NB4 (cell line): ENCODE measurements around the gene RADIL.

Source experiments
- MYC ChIP-seq: IDR thresholded peaks from 2 replicates; pipeline ENCODE4 v1.6.1; 2011; ENCODE audit warnings: low read depth, low read length
- POLR2A ChIP-seq: IDR thresholded peaks from 2 replicates; pipeline ENCODE4 v1.6.1; 2011; ENCODE audit warnings: mild to moderate bottlenecking; ENCODE audit not compliant: insufficient read length; ENCODE audit errors: extremely low read depth
- TF ChIP-seq, protein P1 (sequence below): IDR thresholded peaks from one replicate; pipeline ENCODE4 v1.5.1; 2012; ENCODE audit warnings: low read depth, low read length
- TF ChIP-seq, protein P2 (sequence below): IDR thresholded peaks from 2 replicates; pipeline ENCODE4 v1.6.1; 2011; ENCODE audit warnings: low read depth, low read length

- TF ChIP-seq POLR2A (no peak), MYC (no peak)
- TF ChIP-seq, protein P1, sequence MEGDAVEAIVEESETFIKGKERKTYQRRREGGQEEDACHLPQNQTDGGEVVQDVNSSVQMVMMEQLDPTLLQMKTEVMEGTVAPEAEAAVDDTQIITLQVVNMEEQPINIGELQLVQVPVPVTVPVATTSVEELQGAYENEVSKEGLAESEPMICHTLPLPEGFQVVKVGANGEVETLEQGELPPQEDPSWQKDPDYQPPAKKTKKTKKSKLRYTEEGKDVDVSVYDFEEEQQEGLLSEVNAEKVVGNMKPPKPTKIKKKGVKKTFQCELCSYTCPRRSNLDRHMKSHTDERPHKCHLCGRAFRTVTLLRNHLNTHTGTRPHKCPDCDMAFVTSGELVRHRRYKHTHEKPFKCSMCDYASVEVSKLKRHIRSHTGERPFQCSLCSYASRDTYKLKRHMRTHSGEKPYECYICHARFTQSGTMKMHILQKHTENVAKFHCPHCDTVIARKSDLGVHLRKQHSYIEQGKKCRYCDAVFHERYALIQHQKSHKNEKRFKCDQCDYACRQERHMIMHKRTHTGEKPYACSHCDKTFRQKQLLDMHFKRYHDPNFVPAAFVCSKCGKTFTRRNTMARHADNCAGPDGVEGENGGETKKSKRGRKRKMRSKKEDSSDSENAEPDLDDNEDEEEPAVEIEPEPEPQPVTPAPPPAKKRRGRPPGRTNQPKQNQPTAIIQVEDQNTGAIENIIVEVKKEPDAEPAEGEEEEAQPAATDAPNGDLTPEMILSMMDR, result no peak
- TF ChIP-seq, protein P2, sequence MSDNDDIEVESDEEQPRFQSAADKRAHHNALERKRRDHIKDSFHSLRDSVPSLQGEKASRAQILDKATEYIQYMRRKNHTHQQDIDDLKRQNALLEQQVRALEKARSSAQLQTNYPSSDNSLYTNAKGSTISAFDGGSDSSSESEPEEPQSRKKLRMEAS, result no peak
Observed at GRCh38 chr7:4818000-4818794, 65.3 kb downstream of the RADIL start.
